ENCODE measurements around the gene CEP97.

- TF ChIP-seq CTCF (IDR thresholded peaks at IDR 0.05), result no peak
- TF ChIP-seq POLR2A (IDR thresholded peaks at IDR 0.05), result no peak
Measured at GRCh38 chr3:101718455-101718854, 6.0 kb upstream of the CEP97 start.
